Aorta (tissue), 5 donors: ENCODE data around the gene ITGAX. TPM values are rescaled to one million over a fixed set of nuclear protein-coding genes. Genes with fewer than 3 reads are reported as not detected.
"Not testable (repeated sequence)": the region's sequence is repeated elsewhere in the genome, so short reads cannot be mapped to it uniquely, and the experiment has no call there.

ENCODE experiments used
- ATAC-seq: fragments of 200-7000 bp; cut with Tn5 transposase; one replicate; pipeline ENCODE4 v1.9.1; 2022; ENCODE audit warnings: moderate library complexity; ENCODE audit not compliant: low FRiP score
- DNase-seq, 2 donors: peaks; one replicate each; pipeline ENCODE4 v3.0.0-alpha.2; 2020
- H3K27ac ChIP-seq, 2 donors: one replicate each; pipeline ENCODE4 v1.5.1; 2013; ENCODE audit warnings: low read length in 2 of 2, mild to moderate bottlenecking in 2 of 2, moderate library complexity in 2 of 2, control low read depth in 1 of 2, inconsistent platforms in 1 of 2, low read depth in 1 of 2
- H3K27me3 ChIP-seq, 2 donors: one replicate each; pipeline ENCODE4 v1.6.1; 2013; ENCODE audit warnings: control low read depth in 1 of 2, low read length in 1 of 2, mild to moderate bottlenecking in 1 of 2, moderate library complexity in 1 of 2; ENCODE audit not compliant: insufficient read depth in 2 of 2, control insufficient read depth in 1 of 2
- H3K36me3 ChIP-seq, 2 donors: one replicate each; pipeline ENCODE4 v1.6.1; 2013; ENCODE audit warnings: control low read depth in 1 of 2, low read length in 1 of 2, mild to moderate bottlenecking in 1 of 2; ENCODE audit not compliant: insufficient read depth in 2 of 2, control insufficient read depth in 1 of 2
- H3K4me1 ChIP-seq, 2 donors: one replicate each; pipeline ENCODE4 v1.6.1; 2013; ENCODE audit warnings: low read length in 2 of 2, control low read depth in 1 of 2, mild to moderate bottlenecking in 1 of 2, moderate library complexity in 1 of 2; ENCODE audit not compliant: insufficient read depth in 2 of 2, control insufficient read depth in 1 of 2
- H3K4me3 ChIP-seq, 2 donors: one replicate each; pipeline ENCODE4 v1.5.1; 2013; ENCODE audit warnings: low read length in 2 of 2, control low read depth in 1 of 2, mild to moderate bottlenecking in 1 of 2
- H3K9me3 ChIP-seq: one replicate; pipeline ENCODE4 v1.6.1; 2013; ENCODE audit warnings: mild to moderate bottlenecking, low read length; ENCODE audit not compliant: control insufficient read depth
- WGBS, 2 donors: extraction: QIAGEN DNeasy Blood & Tissue Kit; methylation state at CpG; one replicate each; pipeline ENCODE4 v1.1.7; 2013; 5-methylcytosine and 5-hydroxymethylcytosine counted together
- intact Hi-C, 2 donors: fragments of 100-400 bp; cut with DNase I; formaldehyde crosslinking; loops; one replicate each; pipeline versions ENCODE4 v1.14.2 to v1.15.0; 2022
- polyA plus RNA-seq, 2 donors: library from polyadenylated mRNA; stranded (reverse); fragments of 200-250 nt; gene quantifications; one replicate each; pipeline ENCODE4 v1.2.3, GENCODE V29; 2013
- total RNA-seq, 2 donors: library from RNA; stranded (reverse); fragmentation: NEBNext Ultra II Directional; extraction: Animal tissue kit (Norgen Biotek cat#: 25700); gene quantifications; one replicate each; pipeline ENCODE4 v1.2.1, GENCODE V29; 2021
- donor health status: healthy with polysubstance abuse.
- donor health status: Bipolar disorder and iron deficiency.
- donor health status: DM: no; HTN: no; CAD: no.
- donor health status: DM: no; HTN: no; CAD: no.
- donor health status: DM: yes; HTN: yes; CAD: no.

Gene ITGAX
- total and polyA plus RNA-seq, 4 donors: 0.79 to 27.0 (median 15.1) TPM

DNA sequence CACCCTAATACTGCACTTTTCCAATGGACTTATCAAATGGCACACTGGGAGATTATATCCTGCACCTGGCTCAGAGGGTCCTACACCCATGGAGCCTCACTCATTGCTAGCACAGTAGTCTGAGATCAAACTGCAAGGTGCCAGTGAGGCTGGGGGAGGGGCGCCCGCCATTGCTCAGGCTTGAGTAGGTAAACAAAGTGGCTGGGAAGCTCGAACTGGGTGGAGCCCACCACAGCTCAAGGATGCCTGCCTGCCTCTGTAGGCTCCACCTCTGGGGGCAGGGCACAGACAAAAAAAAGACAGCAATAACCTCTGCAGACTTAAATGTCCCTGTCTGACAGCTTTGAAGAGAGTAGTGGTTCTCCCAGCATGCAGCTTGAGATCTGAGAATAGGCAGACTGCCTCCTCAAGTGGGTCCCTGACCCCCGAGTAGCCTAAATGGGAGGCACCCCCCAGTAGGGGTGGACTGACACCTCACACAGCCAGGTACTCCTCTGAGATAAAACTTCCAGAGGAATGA, 16.8 kb upstream of the ITGAX start:
- H3K36me3 ChIP-seq, ATAC-seq, H3K27me3 ChIP-seq, intact Hi-C loops, H3K4me1 ChIP-seq, H3K4me3 ChIP-seq, H3K27ac ChIP-seq, H3K9me3 ChIP-seq, DNase-seq: not testable (repeated sequence)
- WGBS, 2 donors: 62 to 65% methylated on average over 3 to 4 of the region's 4 CpGs

DNA sequence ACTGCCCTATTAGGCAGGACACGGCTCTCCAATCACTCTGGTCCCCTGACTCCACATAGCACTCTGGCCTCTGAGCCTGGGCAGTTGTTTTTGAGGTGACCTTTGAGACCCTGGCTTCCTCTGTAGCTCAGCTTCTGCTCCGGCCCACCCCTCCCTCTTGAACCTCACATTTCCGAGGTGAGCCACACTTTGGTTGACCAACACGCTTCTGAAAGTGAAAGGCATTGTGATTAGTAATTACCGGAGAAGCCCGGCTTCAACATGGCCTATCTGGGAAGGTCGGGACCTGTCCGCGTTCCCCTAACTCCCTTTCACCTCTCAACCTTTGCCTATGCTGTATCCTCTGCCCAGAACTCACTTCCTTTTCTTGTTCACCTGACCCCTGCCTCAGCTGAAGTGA, 10.3 kb upstream of the ITGAX start:
- DNase-seq: no peak
- Histone ChIP-seq H3K36me3 (no peaks in the 10 kb centered on the region), H3K4me1 (no peaks in the 10 kb centered on the region), H3K27ac (no peak overlapping the region), H3K4me3 (no peak overlapping the region), H3K27me3 (no peaks in the 10 kb centered on the region), H3K9me3 (no peaks in the 10 kb centered on the region)
- no peak for ATAC-seq
- WGBS, 2 donors: 55 to 56% methylated on average over 9 of the region's 9 CpGs
- intact Hi-C loops: no loop called here

DNA sequence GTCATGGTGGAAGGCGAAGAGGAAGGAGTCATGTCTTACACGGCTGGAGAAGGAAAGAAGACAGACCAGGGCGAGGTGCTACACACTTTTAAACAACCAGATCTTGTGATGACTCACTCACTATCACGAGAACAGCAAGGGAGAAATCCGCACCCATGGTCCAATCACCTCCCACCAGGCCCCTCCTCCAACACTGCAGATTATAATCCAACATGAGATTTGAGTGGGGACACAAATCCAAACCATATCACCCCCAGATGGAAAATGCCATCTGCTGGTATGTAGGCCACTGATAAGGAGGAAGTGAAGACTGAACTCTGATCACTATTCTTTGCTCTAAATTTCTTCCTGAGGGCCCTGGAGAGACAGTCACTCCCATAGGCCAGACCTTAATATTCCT, 7.5 kb upstream of the ITGAX start:
- no peak overlapping the region for H3K4me3 ChIP-seq
- H3K27me3 ChIP-seq: no peaks in the 10 kb centered on the region
- no peaks in the 10 kb centered on the region for H3K4me1 ChIP-seq
- intact Hi-C loops: no loop called here
- no peaks in the 10 kb centered on the region for H3K36me3 ChIP-seq
- no peak overlapping the region for H3K27ac ChIP-seq
- no peaks in the 10 kb centered on the region for H3K9me3 ChIP-seq
- ATAC-seq: no peak
- WGBS, 2 donors: 74 to 79% methylated on average over 5 of the region's 5 CpGs
- DNase-seq: no peak

- no peak overlapping the region for H3K27ac ChIP-seq
- no peak overlapping the region for H3K4me3 ChIP-seq
- intact Hi-C loops: no loop called here
- DNase-seq (peak in 1 of 2 donors; percentile 32), ATAC-seq (no peak)
- H3K36me3 ChIP-seq: no peaks in the 10 kb centered on the region
- 51% methylated on average over 3 of the region's 3 CpGs for WGBS, 2 donors
- no peaks in the 10 kb centered on the region for H3K4me1 ChIP-seq
- no peaks in the 10 kb centered on the region for H3K9me3 ChIP-seq
- H3K27me3 ChIP-seq: no peaks in the 10 kb centered on the region
These were observed 6.4 kb upstream of the ITGAX start for GRCh38 chr16:31348579-31348978.

DNA sequence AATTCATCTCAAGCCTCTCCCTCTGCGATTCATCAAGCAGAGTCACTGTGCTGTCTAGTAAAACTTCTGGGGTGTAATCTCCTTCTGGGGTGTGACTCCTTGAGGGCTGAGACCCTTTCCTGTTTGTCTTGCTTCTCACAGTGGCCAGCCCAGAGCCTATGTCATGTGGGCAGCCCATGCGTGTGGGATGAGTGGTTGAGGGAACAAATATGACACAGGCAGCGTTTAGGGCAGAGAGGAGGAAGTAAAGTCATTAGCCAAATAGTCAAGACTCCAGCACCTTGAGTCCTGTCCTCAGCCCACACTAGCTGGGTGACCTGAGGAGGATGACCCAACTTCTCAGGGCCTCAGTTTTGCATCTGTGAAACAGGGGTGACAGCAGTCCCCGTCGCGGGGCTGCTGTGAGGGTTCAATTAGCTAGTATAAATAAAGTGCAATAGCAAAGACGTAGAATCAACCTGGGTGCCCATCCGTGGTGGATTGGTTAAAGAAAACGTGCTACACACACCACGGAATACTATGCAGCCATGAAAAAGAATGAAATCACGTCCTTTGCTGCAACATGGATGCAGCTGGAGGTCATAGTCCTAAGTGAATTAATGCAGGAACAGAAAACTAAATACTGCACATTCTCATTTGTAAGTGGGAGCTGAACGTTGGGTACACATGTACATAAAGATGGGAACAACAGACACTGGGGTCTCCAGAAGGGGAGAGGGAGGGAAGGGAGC, 4.5 kb upstream of the ITGAX start:
- ATAC-seq (no peak), DNase-seq (peak in 1 of 2 donors; percentile 70)
- Histone ChIP-seq H3K4me3 (no peak overlapping the region), H3K9me3 (no peaks in the 10 kb centered on the region), H3K27me3 (no peaks in the 10 kb centered on the region), H3K27ac (no peak overlapping the region), H3K36me3 (no peaks in the 10 kb centered on the region), H3K4me1 (no peaks in the 10 kb centered on the region)
- WGBS, 2 donors: 76 to 80% methylated on average over 12 of the region's 12 CpGs
- intact Hi-C loops: no loop called here

- 72 to 73% methylated on average over 19 of the region's 19 CpGs for WGBS, 2 donors
- H3K27me3 ChIP-seq: no peaks in the 10 kb centered on the region
- H3K9me3 ChIP-seq: no peaks in the 10 kb centered on the region
- H3K4me3 ChIP-seq: no peak overlapping the region
- H3K27ac ChIP-seq: no peak overlapping the region
- intact Hi-C loops: no loop called here
- H3K36me3 ChIP-seq: no peaks in the 10 kb centered on the region
- no peaks in the 10 kb centered on the region for H3K4me1 ChIP-seq
- DNase-seq: peak in 1 of 2 donors; percentile 38
- ATAC-seq: no peak
These were observed 3.6 kb upstream of the ITGAX start for GRCh38 chr16:31351246-31351941.

GRCh38 chr16:31351942-31352325, 3.0 kb upstream of the ITGAX start:
- no peaks in the 10 kb centered on the region for H3K27me3 ChIP-seq
- ATAC-seq (no peak), DNase-seq (peak in 1 of 2 donors; percentile 62)
- WGBS, 2 donors: 45% methylated on average over 6 of the region's 6 CpGs
- H3K4me1 ChIP-seq: no peaks in the 10 kb centered on the region
- no peaks in the 10 kb centered on the region for H3K36me3 ChIP-seq
- intact Hi-C loops: no loop called here
- H3K4me3 ChIP-seq: no peak overlapping the region
- H3K27ac ChIP-seq: no peak overlapping the region
- H3K9me3 ChIP-seq: no peaks in the 10 kb centered on the region

GRCh38 chr16:31352376-31353115, 2.4 kb upstream of the ITGAX start:
- no peaks in the 10 kb centered on the region for H3K9me3 ChIP-seq
- ATAC-seq: no peak
- H3K4me3 ChIP-seq: no peak overlapping the region
- H3K27ac ChIP-seq: no peak overlapping the region
- no peaks in the 10 kb centered on the region for H3K27me3 ChIP-seq
- 83 to 86% methylated on average over 22 of the region's 22 CpGs for WGBS, 2 donors
- no peaks in the 10 kb centered on the region for H3K36me3 ChIP-seq
- no peaks in the 10 kb centered on the region for H3K4me1 ChIP-seq
- intact Hi-C loops: no loop called here
- DNase-seq: peak in 1 of 2 donors; percentile 69
